ENCODE results near the gene ZBP1. TPM values are rescaled to one million over a fixed set of nuclear protein-coding genes. Genes with fewer than 3 reads are reported as not detected.

Gene ZBP1
- total RNA-seq, 1 donor from 2014 or later = 17.8 TPM

DNA sequence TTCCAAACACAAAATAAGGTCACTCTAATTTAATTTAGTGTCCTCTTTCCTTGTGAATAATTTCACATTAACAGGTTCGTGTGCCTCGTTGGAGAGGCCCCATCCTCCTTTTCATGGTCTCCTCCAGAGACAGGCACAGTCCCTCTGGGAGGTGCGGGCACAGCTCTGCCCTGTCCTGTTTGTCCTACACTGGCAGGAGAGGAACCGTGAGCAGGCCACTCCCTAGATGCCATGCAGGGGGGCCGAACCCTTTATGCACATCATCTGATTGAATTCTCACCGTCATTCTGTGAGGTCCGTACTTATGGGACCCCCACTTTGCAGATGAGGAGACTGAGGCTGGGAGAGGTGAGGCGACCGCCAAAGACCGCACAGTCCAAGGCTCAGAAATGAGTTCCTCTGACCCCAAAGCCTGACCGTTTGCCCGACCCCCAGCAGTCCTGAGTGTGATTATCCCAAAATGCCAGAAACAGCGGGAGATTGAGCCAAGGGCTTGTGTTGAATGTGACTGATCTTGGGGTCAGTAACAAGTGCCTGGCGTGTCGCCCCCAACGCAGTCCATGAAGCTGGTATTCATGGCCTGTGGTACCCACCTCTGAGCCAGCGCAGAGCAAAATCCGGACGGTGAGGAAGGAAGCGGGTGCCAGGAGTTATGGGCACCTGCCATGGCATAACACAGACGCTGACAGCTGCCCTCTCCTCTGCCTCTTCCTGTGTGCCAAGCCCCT is 46.0 kb upstream of the ZBP1 start:
- DNase-seq = no peak
- Mint-ChIP-seq H3K4me3 (no peak overlapping the region), H3K27me3 (no peaks in the 10 kb centered on the region), H3K27ac (no peak overlapping the region), H3K36me3 (ENCODE audit: low read depth) (peaks cover 26% of the 10 kb centered on the region), H3K9me3 (no peaks in the 10 kb centered on the region), H3K4me1 (peaks cover 32% of the 10 kb centered on the region)
- ChIA-PET CTCF (no interaction called here), POLR2A (no interaction called here)
- TF ChIP-seq, protein P1, sequence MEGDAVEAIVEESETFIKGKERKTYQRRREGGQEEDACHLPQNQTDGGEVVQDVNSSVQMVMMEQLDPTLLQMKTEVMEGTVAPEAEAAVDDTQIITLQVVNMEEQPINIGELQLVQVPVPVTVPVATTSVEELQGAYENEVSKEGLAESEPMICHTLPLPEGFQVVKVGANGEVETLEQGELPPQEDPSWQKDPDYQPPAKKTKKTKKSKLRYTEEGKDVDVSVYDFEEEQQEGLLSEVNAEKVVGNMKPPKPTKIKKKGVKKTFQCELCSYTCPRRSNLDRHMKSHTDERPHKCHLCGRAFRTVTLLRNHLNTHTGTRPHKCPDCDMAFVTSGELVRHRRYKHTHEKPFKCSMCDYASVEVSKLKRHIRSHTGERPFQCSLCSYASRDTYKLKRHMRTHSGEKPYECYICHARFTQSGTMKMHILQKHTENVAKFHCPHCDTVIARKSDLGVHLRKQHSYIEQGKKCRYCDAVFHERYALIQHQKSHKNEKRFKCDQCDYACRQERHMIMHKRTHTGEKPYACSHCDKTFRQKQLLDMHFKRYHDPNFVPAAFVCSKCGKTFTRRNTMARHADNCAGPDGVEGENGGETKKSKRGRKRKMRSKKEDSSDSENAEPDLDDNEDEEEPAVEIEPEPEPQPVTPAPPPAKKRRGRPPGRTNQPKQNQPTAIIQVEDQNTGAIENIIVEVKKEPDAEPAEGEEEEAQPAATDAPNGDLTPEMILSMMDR (IDR thresholded peaks at IDR 0.05) = no peak
- intact Hi-C loops (cut with micrococcal nuclease) = no loop called here
- ATAC-seq (ENCODE audit: low read depth) = no peak

DNA sequence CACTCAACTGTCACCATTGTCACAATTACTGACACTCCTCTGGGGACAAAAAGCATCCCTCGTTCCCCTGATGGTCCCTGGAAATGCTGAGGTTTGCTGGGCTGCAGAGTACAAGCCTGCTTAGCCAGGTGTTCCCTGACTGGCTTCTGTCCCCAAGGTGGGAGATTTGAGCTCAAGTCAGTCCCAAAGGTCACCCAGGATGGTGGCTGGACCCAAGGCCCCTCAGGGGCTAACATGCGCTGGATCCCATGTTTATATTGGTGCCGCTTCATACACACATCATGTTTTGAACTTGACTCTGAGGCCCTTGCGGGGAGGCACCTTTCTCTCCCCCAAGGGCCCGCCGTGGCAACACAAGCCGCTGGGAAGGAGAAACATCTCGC is 45.4 kb upstream of the ZBP1 start:
- Mint-ChIP-seq H3K4me3 (no peak overlapping the region), H3K9me3 (no peaks in the 10 kb centered on the region), H3K4me1 (peaks cover 30% of the 10 kb centered on the region), H3K27ac (no peak overlapping the region), H3K27me3 (no peaks in the 10 kb centered on the region), H3K36me3 (ENCODE audit: low read depth) (peaks cover 24% of the 10 kb centered on the region)
- TF ChIP-seq, protein P1 (IDR thresholded peaks at IDR 0.05) = no peak
- intact Hi-C loops (cut with micrococcal nuclease) = no loop called here
- ATAC-seq (ENCODE audit: low read depth) (no peak), DNase-seq (no peak)
- POLR2A ChIA-PET = interaction anchor here (1.0 kb wide), 1 partner anchor 98 kb away, joined by 3 read pairs; no protein-coding TSS in a partner anchor
- CTCF ChIA-PET = no interaction called here

DNA sequence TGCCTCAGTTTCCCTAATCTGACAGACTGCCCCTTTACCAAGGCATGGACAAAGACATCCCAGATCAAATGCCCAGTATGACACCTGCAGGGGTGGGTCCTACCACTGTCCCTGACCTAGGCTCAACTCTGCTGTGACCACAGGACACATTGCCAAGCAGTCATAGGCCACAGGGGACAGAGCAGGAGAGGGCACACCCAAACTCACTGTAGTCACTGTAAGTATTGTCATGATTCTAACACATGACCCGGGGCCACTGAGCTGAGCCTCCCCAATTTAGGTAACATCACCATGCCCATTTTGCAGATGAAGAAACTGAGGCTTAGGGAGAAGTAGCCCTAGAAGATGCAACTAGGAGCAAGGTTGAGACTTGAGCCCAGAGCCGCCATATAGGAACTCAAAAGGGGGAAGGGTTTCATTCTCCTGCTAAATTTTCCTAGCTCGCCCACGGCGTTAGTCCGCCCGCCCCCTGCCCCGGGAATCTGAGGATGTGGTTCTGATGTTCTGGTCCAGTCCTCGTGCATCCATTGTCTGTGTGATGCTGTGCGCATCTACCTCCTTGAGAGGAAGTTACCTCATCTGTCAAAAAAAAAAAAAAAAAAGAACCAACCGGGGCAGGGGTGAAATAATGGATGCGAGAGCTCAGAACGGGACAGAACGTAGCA is 44.8 kb upstream of the ZBP1 start:
- intact Hi-C loops (cut with micrococcal nuclease) = no loop called here
- CTCF ChIA-PET = no interaction called here
- no peak overlapping the region for H3K4me3 Mint-ChIP-seq
- no peak overlapping the region for H3K27ac Mint-ChIP-seq
- peaks cover 24% of the 10 kb centered on the region for H3K36me3 Mint-ChIP-seq (ENCODE audit: low read depth)
- no peaks in the 10 kb centered on the region for H3K9me3 Mint-ChIP-seq
- DNase-seq = no peak
- no peaks in the 10 kb centered on the region for H3K27me3 Mint-ChIP-seq
- no peak for ATAC-seq (ENCODE audit: low read depth)
- TF ChIP-seq, protein P1 (IDR thresholded peaks at IDR 0.05) = no peak
- peaks cover 26% of the 10 kb centered on the region for H3K4me1 Mint-ChIP-seq
- POLR2A ChIA-PET = interaction anchor here (1.0 kb wide), 1 partner anchor 98 kb away, joined by 3 read pairs; no protein-coding TSS in a partner anchor

DNA sequence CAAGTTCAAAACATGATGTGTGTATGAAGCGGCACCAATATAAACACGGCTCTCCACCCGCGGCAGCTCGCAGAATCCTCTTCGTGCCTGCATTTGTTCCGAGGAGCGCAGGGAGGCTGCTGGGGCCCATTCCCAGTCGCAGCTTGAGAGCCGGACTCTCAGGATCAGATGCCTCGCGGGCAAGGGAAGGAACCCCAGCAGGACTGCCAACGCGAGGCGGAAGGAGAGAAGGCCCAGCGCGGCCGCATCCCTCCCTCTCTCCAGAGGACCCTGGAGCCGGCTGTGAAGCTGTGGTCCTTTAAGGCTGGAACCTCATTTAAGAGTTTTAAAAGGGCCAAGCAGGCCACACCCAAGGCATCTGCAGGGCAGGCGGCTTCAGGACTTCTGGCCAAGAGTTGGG is 44.2 kb upstream of the ZBP1 start:
- TF ChIP-seq, protein P1 (IDR thresholded peaks at IDR 0.05) = no peak
- Mint-ChIP-seq H3K27ac (no peak overlapping the region), H3K27me3 (no peaks in the 10 kb centered on the region), H3K9me3 (no peaks in the 10 kb centered on the region), H3K4me3 (no peak overlapping the region), H3K4me1 (peaks cover 25% of the 10 kb centered on the region), H3K36me3 (ENCODE audit: low read depth) (peaks cover 27% of the 10 kb centered on the region)
- CTCF ChIA-PET = no interaction called here
- intact Hi-C loops (cut with micrococcal nuclease) = no loop called here
- no peak for DNase-seq
- no peak for ATAC-seq (ENCODE audit: low read depth)
- POLR2A ChIA-PET = no interaction called here

DNA sequence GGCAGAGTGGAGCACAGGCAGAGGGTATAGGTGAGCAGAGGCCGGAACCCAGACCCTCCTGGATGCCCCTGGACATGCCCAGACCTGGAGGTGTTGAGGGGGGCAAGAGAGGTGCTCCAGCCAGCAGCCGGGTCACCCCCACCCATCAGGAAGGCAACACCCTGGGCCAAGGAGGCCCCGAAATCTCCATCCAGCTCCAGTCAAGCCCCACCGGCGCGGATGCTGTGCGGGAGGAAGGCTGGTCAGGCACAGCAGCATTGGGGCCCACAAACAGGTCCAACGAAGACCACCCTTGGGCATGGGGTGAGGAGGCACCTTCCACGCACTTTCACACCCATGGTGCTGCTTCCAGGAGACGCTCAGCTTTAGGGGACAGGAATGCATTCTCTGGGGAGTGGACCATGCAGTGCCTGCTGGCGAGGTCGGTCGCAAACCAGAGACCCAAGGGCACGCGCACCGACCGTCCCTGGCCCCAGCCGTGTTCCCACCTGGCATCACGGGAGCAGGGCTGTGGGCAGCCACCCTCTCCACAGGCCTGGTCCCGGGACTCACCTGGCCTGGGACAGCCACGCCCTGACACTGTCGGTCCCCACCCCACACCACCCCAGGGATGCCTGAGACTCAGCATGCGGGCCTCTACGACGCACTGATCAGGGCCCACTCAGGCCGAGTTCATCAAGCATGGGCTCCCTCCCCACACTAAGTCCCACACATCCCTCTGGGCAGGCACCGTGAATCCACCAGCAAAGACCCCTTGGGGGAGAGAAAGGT is 43.6 kb upstream of the ZBP1 start:
- peak; percentile 13 for DNase-seq
- CTCF ChIA-PET = no interaction called here
- Mint-ChIP-seq H3K4me1 (peaks cover 27% of the 10 kb centered on the region), H3K36me3 (ENCODE audit: low read depth) (peaks cover 33% of the 10 kb centered on the region), H3K27me3 (no peaks in the 10 kb centered on the region), H3K4me3 (no peak overlapping the region), H3K27ac (no peak overlapping the region), H3K9me3 (no peaks in the 10 kb centered on the region)
- POLR2A ChIA-PET = no interaction called here
- no peak for ATAC-seq (ENCODE audit: low read depth)
- TF ChIP-seq, protein P1 (IDR thresholded peaks at IDR 0.05) = no peak
- intact Hi-C loops (cut with micrococcal nuclease) = no loop called here

All from activated B cell treated with CpG ODN at 0.5 μM for 24 hours (primary cell).